ENCODE data around the gene CETP. TPM values are rescaled to one million over a fixed set of nuclear protein-coding genes. Genes with fewer than 3 reads are reported as not detected.

Gene CETP
- total and polyA plus RNA-seq, 2 of the 8 experiments (the other 6 are each of a cell fraction or from before 2014, with no cell fraction given) = not detected

DNA sequence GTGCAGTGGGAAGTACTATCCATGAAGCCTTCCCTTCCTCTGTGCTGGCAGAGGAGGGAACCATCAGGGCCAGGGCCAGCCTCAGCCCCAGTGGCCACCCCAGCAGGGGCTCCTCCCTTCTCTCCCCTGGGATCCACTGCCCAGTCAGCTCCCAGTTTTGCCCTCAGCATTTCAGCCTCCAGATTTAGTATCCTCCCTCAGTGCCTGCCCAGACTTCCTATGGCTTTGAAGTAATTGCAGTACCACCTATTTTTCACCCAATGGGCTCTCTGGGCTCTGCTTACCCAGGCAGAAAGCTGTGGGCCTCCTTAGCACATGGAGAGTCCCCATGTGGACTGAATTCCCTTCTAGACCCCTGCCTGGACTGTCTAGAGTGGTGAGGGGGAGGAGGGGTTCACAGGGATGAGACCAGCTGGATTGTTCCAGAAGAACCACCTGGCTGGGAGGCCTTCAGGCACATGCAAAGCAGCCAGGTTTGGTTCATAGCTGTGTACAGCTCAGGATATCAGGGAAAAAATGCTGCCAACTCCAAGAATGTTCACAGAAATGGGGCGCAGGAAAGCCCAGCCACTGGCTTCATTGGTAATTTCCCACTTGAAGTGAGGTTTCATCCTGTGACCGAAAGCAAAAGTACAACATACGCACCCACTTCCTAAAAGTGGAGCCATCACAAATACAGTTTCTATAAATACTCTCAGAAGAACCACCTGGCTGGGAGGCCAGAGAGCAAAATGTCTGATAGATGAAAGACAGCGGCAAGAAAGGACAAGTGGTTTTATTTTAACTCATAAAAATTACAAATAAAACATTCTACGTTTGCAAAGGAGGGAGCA lies 45.0 kb upstream of the CETP start (continued):
- TF ChIP-seq EP300 (IDR thresholded peaks at IDR 0.05; ENCODE audit: borderline replicate concordance in 1 of 2, low read depth in 2 of 2, low read length in 2 of 2) (no peak), ASH2L (IDR thresholded peaks at IDR 0.05; ENCODE audit: low read length) (no peak), CBX8 (IDR thresholded peaks at IDR 0.05; ENCODE audit: borderline replicate concordance, low read depth, low read length) (no peak), SP2 (IDR thresholded peaks at IDR 0.05; ENCODE audit: low read length) (no peak), SIX5 (IDR thresholded peaks at IDR 0.05; ENCODE audit: low read depth, low read length) (no peak), JUN (IDR thresholded peaks at IDR 0.05; ENCODE audit: low read depth, low read length) (no peak), YY1 (IDR thresholded peaks at IDR 0.05; ENCODE audit: low read depth, low read length) (no peak), RFX5 (IDR thresholded peaks at IDR 0.05; ENCODE audit: borderline replicate concordance, low read depth, low read length) (no peak)
- TF ChIP-seq, protein P1, sequence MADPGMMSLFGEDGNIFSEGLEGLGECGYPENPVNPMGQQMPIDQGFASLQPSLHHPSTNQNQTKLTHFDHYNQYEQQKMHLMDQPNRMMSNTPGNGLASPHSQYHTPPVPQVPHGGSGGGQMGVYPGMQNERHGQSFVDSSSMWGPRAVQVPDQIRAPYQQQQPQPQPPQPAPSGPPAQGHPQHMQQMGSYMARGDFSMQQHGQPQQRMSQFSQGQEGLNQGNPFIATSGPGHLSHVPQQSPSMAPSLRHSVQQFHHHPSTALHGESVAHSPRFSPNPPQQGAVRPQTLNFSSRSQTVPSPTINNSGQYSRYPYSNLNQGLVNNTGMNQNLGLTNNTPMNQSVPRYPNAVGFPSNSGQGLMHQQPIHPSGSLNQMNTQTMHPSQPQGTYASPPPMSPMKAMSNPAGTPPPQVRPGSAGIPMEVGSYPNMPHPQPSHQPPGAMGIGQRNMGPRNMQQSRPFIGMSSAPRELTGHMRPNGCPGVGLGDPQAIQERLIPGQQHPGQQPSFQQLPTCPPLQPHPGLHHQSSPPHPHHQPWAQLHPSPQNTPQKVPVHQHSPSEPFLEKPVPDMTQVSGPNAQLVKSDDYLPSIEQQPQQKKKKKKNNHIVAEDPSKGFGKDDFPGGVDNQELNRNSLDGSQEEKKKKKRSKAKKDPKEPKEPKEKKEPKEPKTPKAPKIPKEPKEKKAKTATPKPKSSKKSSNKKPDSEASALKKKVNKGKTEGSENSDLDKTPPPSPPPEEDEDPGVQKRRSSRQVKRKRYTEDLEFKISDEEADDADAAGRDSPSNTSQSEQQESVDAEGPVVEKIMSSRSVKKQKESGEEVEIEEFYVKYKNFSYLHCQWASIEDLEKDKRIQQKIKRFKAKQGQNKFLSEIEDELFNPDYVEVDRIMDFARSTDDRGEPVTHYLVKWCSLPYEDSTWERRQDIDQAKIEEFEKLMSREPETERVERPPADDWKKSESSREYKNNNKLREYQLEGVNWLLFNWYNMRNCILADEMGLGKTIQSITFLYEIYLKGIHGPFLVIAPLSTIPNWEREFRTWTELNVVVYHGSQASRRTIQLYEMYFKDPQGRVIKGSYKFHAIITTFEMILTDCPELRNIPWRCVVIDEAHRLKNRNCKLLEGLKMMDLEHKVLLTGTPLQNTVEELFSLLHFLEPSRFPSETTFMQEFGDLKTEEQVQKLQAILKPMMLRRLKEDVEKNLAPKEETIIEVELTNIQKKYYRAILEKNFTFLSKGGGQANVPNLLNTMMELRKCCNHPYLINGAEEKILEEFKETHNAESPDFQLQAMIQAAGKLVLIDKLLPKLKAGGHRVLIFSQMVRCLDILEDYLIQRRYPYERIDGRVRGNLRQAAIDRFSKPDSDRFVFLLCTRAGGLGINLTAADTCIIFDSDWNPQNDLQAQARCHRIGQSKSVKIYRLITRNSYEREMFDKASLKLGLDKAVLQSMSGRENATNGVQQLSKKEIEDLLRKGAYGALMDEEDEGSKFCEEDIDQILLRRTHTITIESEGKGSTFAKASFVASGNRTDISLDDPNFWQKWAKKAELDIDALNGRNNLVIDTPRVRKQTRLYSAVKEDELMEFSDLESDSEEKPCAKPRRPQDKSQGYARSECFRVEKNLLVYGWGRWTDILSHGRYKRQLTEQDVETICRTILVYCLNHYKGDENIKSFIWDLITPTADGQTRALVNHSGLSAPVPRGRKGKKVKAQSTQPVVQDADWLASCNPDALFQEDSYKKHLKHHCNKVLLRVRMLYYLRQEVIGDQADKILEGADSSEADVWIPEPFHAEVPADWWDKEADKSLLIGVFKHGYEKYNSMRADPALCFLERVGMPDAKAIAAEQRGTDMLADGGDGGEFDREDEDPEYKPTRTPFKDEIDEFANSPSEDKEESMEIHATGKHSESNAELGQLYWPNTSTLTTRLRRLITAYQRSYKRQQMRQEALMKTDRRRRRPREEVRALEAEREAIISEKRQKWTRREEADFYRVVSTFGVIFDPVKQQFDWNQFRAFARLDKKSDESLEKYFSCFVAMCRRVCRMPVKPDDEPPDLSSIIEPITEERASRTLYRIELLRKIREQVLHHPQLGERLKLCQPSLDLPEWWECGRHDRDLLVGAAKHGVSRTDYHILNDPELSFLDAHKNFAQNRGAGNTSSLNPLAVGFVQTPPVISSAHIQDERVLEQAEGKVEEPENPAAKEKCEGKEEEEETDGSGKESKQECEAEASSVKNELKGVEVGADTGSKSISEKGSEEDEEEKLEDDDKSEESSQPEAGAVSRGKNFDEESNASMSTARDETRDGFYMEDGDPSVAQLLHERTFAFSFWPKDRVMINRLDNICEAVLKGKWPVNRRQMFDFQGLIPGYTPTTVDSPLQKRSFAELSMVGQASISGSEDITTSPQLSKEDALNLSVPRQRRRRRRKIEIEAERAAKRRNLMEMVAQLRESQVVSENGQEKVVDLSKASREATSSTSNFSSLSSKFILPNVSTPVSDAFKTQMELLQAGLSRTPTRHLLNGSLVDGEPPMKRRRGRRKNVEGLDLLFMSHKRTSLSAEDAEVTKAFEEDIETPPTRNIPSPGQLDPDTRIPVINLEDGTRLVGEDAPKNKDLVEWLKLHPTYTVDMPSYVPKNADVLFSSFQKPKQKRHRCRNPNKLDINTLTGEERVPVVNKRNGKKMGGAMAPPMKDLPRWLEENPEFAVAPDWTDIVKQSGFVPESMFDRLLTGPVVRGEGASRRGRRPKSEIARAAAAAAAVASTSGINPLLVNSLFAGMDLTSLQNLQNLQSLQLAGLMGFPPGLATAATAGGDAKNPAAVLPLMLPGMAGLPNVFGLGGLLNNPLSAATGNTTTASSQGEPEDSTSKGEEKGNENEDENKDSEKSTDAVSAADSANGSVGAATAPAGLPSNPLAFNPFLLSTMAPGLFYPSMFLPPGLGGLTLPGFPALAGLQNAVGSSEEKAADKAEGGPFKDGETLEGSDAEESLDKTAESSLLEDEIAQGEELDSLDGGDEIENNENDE (IDR thresholded peaks at IDR 0.05; ENCODE audit: insufficient replicate concordance, low read length) = no peak
- TF ChIP-seq, protein P2, sequence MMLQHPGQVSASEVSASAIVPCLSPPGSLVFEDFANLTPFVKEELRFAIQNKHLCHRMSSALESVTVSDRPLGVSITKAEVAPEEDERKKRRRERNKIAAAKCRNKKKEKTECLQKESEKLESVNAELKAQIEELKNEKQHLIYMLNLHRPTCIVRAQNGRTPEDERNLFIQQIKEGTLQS (IDR thresholded peaks at IDR 0.05; ENCODE audit: insufficient read depth, low read depth, low read length) = no peak
